ENCODE results near the gene ZNF277.

ZNF277 gene

DNA sequence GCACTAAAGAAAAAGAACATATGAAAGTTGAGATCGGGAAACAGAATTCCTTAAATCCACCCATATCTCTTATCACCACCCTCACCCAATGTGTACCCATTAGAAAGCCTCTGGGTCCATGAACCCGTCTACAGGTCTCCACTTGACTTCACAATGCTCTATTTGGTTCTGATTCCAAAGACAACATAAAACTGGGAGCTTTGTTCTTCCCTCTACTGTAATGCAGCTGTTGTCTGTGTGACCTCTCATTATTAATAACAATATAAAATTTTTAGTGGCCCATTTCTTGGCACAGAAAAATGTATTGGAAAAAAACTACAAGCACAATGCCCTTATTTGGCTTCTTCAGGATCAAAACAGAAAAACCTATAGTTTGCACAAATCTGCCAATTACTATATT, 30.3 kb upstream of the ZNF277 start:
- TF ChIP-seq, protein P1, sequence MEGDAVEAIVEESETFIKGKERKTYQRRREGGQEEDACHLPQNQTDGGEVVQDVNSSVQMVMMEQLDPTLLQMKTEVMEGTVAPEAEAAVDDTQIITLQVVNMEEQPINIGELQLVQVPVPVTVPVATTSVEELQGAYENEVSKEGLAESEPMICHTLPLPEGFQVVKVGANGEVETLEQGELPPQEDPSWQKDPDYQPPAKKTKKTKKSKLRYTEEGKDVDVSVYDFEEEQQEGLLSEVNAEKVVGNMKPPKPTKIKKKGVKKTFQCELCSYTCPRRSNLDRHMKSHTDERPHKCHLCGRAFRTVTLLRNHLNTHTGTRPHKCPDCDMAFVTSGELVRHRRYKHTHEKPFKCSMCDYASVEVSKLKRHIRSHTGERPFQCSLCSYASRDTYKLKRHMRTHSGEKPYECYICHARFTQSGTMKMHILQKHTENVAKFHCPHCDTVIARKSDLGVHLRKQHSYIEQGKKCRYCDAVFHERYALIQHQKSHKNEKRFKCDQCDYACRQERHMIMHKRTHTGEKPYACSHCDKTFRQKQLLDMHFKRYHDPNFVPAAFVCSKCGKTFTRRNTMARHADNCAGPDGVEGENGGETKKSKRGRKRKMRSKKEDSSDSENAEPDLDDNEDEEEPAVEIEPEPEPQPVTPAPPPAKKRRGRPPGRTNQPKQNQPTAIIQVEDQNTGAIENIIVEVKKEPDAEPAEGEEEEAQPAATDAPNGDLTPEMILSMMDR (IDR thresholded peaks at IDR 0.05), result no peak

DNA sequence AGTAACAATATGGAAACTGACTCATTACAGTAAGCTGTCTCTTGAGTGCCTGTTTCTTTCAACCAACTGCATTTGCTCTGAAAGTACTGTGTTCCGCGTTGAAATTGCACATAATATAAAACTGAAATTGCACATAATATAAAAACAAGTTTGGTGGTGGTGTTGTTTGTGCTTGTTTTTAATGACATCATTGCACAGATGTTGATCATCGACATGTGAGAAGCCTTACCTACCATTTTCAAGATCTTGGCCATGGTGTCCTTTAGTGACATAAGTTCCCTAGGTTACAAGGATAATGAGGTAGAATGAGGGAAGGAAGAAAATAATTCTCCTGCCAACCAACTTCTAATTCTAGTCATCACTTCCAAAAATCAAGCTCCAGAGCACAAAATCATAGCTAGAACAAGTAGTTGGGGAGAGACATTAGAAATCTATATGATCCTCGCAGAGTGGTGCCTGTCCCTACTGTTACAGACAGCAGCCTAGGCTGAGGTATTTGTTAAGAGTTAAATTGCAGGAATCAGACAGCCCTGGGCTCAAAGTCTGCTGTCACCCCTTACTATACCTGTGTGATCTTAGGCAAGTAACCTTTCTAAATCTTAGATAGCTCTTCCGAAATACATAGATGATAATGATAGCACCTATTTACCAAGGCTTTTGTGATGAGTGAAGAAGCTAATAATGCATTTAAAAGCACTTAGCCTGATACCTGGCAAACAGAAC, 29.6 kb upstream of the ZNF277 start:
- TF ChIP-seq, protein P1 (IDR thresholded peaks at IDR 0.05), result no peak

DNA sequence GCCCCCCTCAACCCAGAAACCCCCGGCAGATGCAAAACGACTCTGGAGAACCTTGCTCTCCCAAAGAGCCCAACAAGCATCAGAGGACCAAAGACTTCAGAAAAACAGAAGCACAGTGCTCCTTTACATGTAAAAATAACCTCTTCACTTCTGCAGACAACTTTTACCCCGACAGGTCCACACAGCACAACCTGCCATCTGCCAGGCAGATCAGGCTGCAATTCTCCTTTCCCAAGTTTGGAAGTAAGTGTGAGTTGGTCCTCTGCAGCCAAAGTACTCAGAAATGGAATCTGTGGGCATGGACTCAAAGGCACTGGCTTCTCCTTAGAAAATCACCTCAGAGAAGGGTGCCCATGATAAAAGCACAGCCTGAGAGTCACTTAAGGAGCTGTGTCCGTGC, 26.3 kb upstream of the ZNF277 start:
- TF ChIP-seq, protein P1 (IDR thresholded peaks at IDR 0.05), result no peak

DNA sequence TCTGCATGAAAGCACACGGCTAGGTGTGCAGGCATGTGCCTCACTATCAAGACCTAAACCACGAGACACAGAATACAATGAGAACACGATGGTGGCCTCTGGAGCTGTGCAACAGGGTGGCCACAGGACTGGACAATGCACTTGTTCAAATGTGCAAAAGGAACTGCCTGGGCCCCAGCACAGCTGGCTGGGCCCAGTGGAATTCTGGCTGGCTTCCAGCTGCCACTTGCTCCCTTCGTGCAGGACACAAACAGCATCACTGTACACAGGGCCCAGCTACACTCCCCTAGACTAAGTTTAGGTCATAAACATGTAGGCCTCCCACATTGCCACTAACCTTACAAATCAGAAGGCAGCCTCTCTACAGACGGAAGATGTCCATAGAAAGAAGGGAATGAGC, 23.7 kb upstream of the ZNF277 start:
- TF ChIP-seq, protein P1 (IDR thresholded peaks at IDR 0.05), result no peak

DNA sequence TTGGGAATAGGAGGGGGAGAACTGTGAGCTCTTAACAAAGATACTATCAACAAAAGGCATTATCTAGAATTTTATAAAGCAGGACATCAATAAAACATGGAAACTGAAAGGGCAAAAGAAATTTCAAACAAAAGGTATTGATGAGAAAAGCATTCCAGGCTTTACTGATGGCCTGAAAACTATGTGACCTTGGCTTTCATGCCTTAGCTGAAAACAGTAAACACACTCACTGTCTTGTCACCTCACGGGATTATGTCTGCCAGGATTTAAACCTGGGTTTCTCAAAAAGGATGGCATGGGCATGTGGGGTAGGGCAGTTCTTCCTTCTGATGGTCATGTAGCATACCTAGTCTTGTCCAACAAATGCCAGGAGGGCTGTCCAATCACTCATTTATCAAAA, 23.2 kb upstream of the ZNF277 start:
- TF ChIP-seq, protein P1 (IDR thresholded peaks at IDR 0.05), result no peak

DNA sequence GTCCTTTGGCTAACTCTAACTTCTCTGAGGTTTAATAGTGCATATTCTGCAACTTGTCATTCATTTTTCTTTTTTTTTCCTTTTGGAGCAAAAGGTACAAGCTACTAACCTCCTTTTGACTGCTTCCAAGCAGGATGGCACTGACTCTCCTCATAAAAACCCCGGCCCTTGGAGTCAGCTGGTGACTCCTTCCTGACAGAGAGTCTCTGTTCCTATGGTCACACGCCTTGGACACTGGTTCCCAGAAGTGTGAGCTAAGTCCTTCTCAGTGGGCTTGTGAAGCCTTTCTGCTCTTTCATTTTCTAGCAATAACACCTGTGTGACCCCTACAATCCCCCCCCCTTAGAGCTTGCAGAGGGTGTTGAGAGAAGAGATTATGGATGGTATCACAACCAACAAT, 22.0 kb upstream of the ZNF277 start:
- TF ChIP-seq, protein P1 (IDR thresholded peaks at IDR 0.05), result no peak

DNA sequence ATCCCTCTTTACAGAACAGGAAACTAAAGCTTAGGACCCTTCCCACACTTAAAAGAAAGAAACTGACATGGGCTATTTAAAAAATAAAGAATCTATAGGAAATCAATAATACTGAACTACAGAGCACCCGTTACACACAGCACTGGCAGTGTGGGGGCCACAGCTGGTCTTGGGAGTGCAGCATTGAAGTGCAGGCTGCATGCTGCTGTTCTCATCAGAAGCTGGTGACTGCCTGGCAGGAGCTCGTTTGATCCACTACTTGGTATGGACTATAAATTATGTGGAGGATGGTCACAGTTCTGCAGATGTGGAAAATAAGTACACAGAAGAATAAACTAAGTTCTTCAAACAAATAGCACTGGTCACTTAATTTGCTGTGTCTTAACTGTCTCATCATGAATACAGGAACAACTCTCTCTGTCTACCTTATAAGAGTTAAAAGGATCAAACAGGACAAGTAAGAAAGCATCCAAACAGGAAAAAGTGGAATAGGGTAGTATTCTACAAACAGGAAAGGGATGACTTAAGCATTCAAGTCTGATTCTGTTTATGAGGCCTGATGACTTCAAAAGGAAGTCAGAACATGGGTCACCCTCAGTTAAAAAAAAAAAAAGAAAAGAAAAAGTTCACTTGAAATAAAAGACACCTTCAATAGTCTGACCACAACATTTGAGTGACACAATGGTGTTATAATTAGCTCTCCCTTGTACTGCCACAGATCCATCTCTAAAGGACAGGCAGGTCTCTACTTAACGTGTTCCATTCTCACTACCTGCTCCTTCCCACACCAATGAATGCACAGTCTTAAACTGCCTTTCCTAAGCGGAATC, 21.3 kb upstream of the ZNF277 start:
- TF ChIP-seq, protein P1 (IDR thresholded peaks at IDR 0.05), result no peak
